GM12878 (cell line): ENCODE data around the gene DUSP16. TPM values are rescaled to one million over a fixed set of nuclear protein-coding genes. Genes with fewer than 3 reads are reported as not detected.

Experiments
- ATAC-seq: fragments of 200-7000 bp; cut with Tn5 transposase; 3 replicates; pipeline ENCODE4 v1.9.1; 2020; ENCODE audit warnings: mild to moderate bottlenecking, moderate library complexity
- BruUV-seq: library from RNA; stranded (reverse); fragments of 400-500 nt; replicated peaks from 2 replicates; lab custom pipeline; 2021; lab: Mats Ljungman, UMichigan
- CTCF ChIA-PET: fragments of 300-600 bp; sonication (Branson Sonifier 250); formaldehyde crosslinking; extraction: SDS; loops from one replicate; lab custom pipeline; 2021; ENCODE audit warnings: inconsistent platforms; lab: Yijun Ruan, JAX
- POLR2A ChIA-PET: fragments of 350-600 bp; formaldehyde crosslinking; extraction: SDS; loops from one replicate; lab custom pipeline; 2021; ENCODE audit warnings: inconsistent platforms; lab: Charles Lee
- RAD21 ChIA-PET: fragments of 300-600 bp; sonication (Branson Sonifier 250); formaldehyde crosslinking; loops from one replicate; lab custom pipeline; 2023; ENCODE audit warnings: antibody characterized with exemption; ENCODE audit not compliant: unreplicated experiment; lab: Charles Lee
- SMC1A ChIA-PET: fragments of 300-600 bp; sonication (Branson Sonifier 250); formaldehyde crosslinking; loops from one replicate; lab custom pipeline; 2023; ENCODE audit not compliant: unreplicated experiment, uncharacterized antibody; lab: Charles Lee
- DNase-seq: peaks from one replicate; pipeline ENCODE4 v3.0.0-alpha.2; 2011; ENCODE audit warnings: low read depth, low spot score
- FAIRE-seq: peaks from 3 replicates; lab custom pipeline; 2011; peaks lifted over from hg19 to GRCh38; lab: Jason Lieb, UNC
- H2AFZ ChIP-seq: 2 replicates; pipeline ENCODE4 v1.6.0; 2011; ENCODE audit warnings: low read depth, low read length, control low read depth; ENCODE audit not compliant: control insufficient read depth
- H3K27ac ChIP-seq: 2 replicates; pipeline ENCODE4 v1.5.1; 2011; ENCODE audit warnings: control low read depth; ENCODE audit not compliant: control insufficient read depth, insufficient read depth
- H3K27me3 ChIP-seq, 2 experiments: replicated peaks in 1 of 2; 2 replicates each; pipeline versions ENCODE4 v1.6.0 to v1.6.1; 2011; ENCODE audit warnings: low read length in 1 of 2; ENCODE audit not compliant: control insufficient read depth in 2 of 2, insufficient read depth in 2 of 2
- H3K36me3 ChIP-seq, 2 experiments: 2 replicates each; pipeline ENCODE4 v1.5.1; 2011; ENCODE audit warnings: low read length in 1 of 2; ENCODE audit not compliant: control insufficient read depth in 2 of 2, insufficient read depth in 2 of 2
- H3K4me1 ChIP-seq: 2 replicates; pipeline ENCODE4 v1.6.1; 2011; ENCODE audit warnings: mild to moderate bottlenecking, low read length, moderate library complexity, mixed read lengths; ENCODE audit not compliant: control insufficient read depth, insufficient read depth
- H3K4me2 ChIP-seq: 2 replicates; pipeline ENCODE4 v1.6.0; 2011; ENCODE audit warnings: control low read depth; ENCODE audit not compliant: control insufficient read depth, insufficient read depth
- H3K4me3 ChIP-seq: fragments of 200-600 bp; sonication (generic); 2 replicates; pipeline ENCODE4 v1.5.1; 2016
- H3K79me2 ChIP-seq: 2 replicates; pipeline ENCODE4 v1.6.0; 2011; ENCODE audit warnings: low read length; ENCODE audit not compliant: control insufficient read depth, insufficient read depth
- H3K9ac ChIP-seq: 2 replicates; pipeline ENCODE4 v1.8.0; 2011; ENCODE audit warnings: low read length, control low read depth, mixed read lengths; ENCODE audit not compliant: control insufficient read depth, insufficient read depth
- H3K9me3 ChIP-seq: replicated peaks from 3 replicates; pipeline ENCODE4 v1.5.1; 2011; ENCODE audit warnings: mild to moderate bottlenecking, low read length; ENCODE audit not compliant: control insufficient read depth, insufficient read depth
- H4K20me1 ChIP-seq: 2 replicates; pipeline ENCODE4 v1.6.0; 2011; ENCODE audit not compliant: control insufficient read depth, insufficient read depth
- BCL11A ChIP-seq: IDR thresholded peaks from 2 replicates; pipeline ENCODE4 v1.6.1; 2011; ENCODE audit warnings: low read depth, low read length
- CBX3 ChIP-seq: fragments of 200-600 bp; sonication (generic); IDR thresholded peaks from 2 replicates; pipeline ENCODE4 v1.6.1; 2016; ENCODE audit warnings: low read depth, borderline replicate concordance
- DPF2 ChIP-seq: fragments of 450-650 bp; IDR thresholded peaks from 2 replicates; pipeline ENCODE4 v1.6.1; 2017; ENCODE audit warnings: mild to moderate bottlenecking
- JUNB ChIP-seq: IDR thresholded peaks from 2 replicates; pipeline ENCODE4 v1.6.1; 2016; ENCODE audit warnings: antibody characterized with exemption, mild to moderate bottlenecking
- RAD21 ChIP-seq: IDR thresholded peaks from 2 replicates; pipeline ENCODE4 v1.6.1; 2011; ENCODE audit warnings: mild to moderate bottlenecking, low read depth, low read length, moderate library complexity; ENCODE audit not compliant: insufficient read depth
- YY1 ChIP-seq: IDR thresholded peaks from 2 replicates; pipeline ENCODE4 v1.6.1; 2011; ENCODE audit warnings: low read depth, mild to moderate bottlenecking, low read length
- ZNF207 ChIP-seq: fragments of 450-650 bp; IDR thresholded peaks from 2 replicates; pipeline ENCODE4 v1.6.1; 2014; ENCODE audit warnings: antibody characterized with exemption, mild to moderate bottlenecking, borderline replicate concordance
- ZNF687 ChIP-seq: fragments of 450-650 bp; IDR thresholded peaks from 2 replicates; pipeline ENCODE4 v1.6.1; 2017; ENCODE audit warnings: mild to moderate bottlenecking, moderate library complexity
- WGBS: methylation state at CpG from one replicate; pipeline ENCODE4 v1.1.6; 2016; ENCODE audit warnings: low lambda C conversion rate; ENCODE audit not compliant: insufficient replicate concordance, insufficient coverage; ENCODE audit errors: missing lambda C conversion rate; 5-methylcytosine and 5-hydroxymethylcytosine counted together
- in situ Hi-C: fragments of 300-500 bp; cut with MboI; formaldehyde crosslinking; loops from 9 replicates; pipeline ENCODE4 v1.14.3; 2018; ENCODE audit warnings: mixed read lengths
- intact Hi-C: fragments of 100-400 bp; cut with micrococcal nuclease; formaldehyde crosslinking; loops from one replicate; pipeline ENCODE4 v1.14.2; 2022; ENCODE audit not compliant: unreplicated experiment
- polyA plus RNA-seq, 11 experiments: library from polyadenylated mRNA; depleted of rRNA in 4 of 11; unstranded in 6 of 11; stranded (reverse) in 5 of 11; fragments of >200 nt; fragmentation: Nextera tagmentation in 4 of 11; fragmentation: Illumina TruSeq in 1 of 11; extraction: Ambion mirVana in 4 of 11; extraction: Trizol in 1 of 11; gene quantifications; 1 replicate in 1 of 11; 2 replicates in 10 of 11; pipeline versions ENCODE4 v1.2.1 to v1.2.3, GENCODE V29; 2011 to 2016; ENCODE audit warnings: inconsistent platforms in 2 of 11, missing spikeins in 2 of 11, low read depth in 1 of 11
- total RNA-seq, 4 experiments: library from RNA; depleted of rRNA in 3 of 4; stranded (reverse); fragments of >200 nt in 3 of 4; fragmentation: Illumina TruSeq in 1 of 4; extraction: Trizol in 1 of 4; gene quantifications; 2 replicates each; pipeline versions ENCODE4 v1.2.1 to v1.2.3, GENCODE V29; 2013 to 2021
- TF ChIP-seq, protein P1 (sequence below): fragments of 450-650 bp; formaldehyde crosslinking; IDR thresholded peaks from 2 replicates; pipeline ENCODE4 v1.4.0; 2020; ENCODE audit warnings: mild to moderate bottlenecking, moderate library complexity
- TF ChIP-seq, protein P2 (sequence below), 3 experiments: IDR thresholded peaks in 2 of 3; conservative IDR thresholded peaks in 1 of 3; 2 replicates each; pipeline ENCODE4 v1.5.1; 2011; ENCODE audit warnings: low read depth in 3 of 3, low read length in 3 of 3, mild to moderate bottlenecking in 3 of 3, control low read depth in 2 of 3, moderate library complexity in 2 of 3, inconsistent platforms in 1 of 3, mixed read lengths in 1 of 3; ENCODE audit not compliant: control insufficient read depth in 2 of 3, insufficient read depth in 1 of 3; ENCODE audit errors: extremely low read depth in 1 of 3

The DUSP16 gene
- total and polyA plus RNA-seq, 10 of the 15 experiments (the other 5 are each of a cell fraction or from before 2014, with no cell fraction given), result 3.9 to 75.3 (median 26.8) TPM

GRCh38 chr12:12482150-12482761, 80.4 kb downstream of the DUSP16 start:
- H3K4me1 ChIP-seq, result peaks cover 21% of the 10 kb centered on the region
- WGBS, result 96% methylated on average over 6 of the region's 6 CpGs
- TF ChIP-seq ZNF687 (no peak), DPF2 (no peak), YY1 (no peak), JUNB (no peak), BCL11A (no peak), CBX3 (no peak), ZNF207 (no peak), RAD21 (no peak)
- TF ChIP-seq, protein P1, sequence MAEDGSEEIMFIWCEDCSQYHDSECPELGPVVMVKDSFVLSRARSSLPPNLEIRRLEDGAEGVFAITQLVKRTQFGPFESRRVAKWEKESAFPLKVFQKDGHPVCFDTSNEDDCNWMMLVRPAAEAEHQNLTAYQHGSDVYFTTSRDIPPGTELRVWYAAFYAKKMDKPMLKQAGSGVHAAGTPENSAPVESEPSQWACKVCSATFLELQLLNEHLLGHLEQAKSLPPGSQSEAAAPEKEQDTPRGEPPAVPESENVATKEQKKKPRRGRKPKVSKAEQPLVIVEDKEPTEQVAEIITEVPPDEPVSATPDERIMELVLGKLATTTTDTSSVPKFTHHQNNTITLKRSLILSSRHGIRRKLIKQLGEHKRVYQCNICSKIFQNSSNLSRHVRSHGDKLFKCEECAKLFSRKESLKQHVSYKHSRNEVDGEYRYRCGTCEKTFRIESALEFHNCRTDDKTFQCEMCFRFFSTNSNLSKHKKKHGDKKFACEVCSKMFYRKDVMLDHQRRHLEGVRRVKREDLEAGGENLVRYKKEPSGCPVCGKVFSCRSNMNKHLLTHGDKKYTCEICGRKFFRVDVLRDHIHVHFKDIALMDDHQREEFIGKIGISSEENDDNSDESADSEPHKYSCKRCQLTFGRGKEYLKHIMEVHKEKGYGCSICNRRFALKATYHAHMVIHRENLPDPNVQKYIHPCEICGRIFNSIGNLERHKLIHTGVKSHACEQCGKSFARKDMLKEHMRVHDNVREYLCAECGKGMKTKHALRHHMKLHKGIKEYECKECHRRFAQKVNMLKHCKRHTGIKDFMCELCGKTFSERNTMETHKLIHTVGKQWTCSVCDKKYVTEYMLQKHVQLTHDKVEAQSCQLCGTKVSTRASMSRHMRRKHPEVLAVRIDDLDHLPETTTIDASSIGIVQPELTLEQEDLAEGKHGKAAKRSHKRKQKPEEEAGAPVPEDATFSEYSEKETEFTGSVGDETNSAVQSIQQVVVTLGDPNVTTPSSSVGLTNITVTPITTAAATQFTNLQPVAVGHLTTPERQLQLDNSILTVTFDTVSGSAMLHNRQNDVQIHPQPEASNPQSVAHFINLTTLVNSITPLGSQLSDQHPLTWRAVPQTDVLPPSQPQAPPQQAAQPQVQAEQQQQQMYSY (CRISPR knock-in tag), result no peak
- TF ChIP-seq, protein P2, sequence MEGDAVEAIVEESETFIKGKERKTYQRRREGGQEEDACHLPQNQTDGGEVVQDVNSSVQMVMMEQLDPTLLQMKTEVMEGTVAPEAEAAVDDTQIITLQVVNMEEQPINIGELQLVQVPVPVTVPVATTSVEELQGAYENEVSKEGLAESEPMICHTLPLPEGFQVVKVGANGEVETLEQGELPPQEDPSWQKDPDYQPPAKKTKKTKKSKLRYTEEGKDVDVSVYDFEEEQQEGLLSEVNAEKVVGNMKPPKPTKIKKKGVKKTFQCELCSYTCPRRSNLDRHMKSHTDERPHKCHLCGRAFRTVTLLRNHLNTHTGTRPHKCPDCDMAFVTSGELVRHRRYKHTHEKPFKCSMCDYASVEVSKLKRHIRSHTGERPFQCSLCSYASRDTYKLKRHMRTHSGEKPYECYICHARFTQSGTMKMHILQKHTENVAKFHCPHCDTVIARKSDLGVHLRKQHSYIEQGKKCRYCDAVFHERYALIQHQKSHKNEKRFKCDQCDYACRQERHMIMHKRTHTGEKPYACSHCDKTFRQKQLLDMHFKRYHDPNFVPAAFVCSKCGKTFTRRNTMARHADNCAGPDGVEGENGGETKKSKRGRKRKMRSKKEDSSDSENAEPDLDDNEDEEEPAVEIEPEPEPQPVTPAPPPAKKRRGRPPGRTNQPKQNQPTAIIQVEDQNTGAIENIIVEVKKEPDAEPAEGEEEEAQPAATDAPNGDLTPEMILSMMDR (IDR thresholded peaks at IDR 0.05 in 2 of 3, conservative IDR thresholded peaks at IDR 0.05 in 1 of 3; ENCODE audit: control insufficient read depth in 2 of 3, extremely low read depth in 1 of 3, insufficient read depth in 1 of 3, low read depth in 3 of 3, low read length in 3 of 3), result no peak
- TF ChIP-seq, all 136 proteins: peak for 0
- Histone ChIP-seq H2AFZ (no peak overlapping the region), H3K79me2 (peaks cover 2% of the 10 kb centered on the region), H3K9ac (no peak overlapping the region), H3K9me3 (no peaks in the 10 kb centered on the region), H3K4me2 (peak overlapping the region; percentile 49), H3K27me3 (no peaks in the 10 kb centered on the region), H3K27ac (peak overlapping the region; percentile 78), H3K4me3 (no peak overlapping the region), H4K20me1 (no peaks in the 10 kb centered on the region), H3K36me3 (peaks cover 14 to 31% of the 10 kb centered on the region in 2 experiments)
- ATAC-seq (no peak), DNase-seq (no peak), FAIRE-seq (no peak)
- ChIA-PET POLR2A (interaction anchor here (1.0 to 2.4 kb wide), 10 partner anchors 12 to 164 kb away, joined by 3 to 15 read pairs (median 4); no protein-coding TSS in a partner anchor), CTCF (interaction anchor here (0.6 to 10.6 kb wide), 10 partner anchors 7 to 215 kb away, joined by 3 to 72 read pairs (median 4); no protein-coding TSS in a partner anchor), SMC1A (interaction anchor here (0.6 to 8.3 kb wide), 25 partner anchors 8 to 215 kb away, joined by 3 to 98 read pairs (median 5); no protein-coding TSS in a partner anchor), RAD21 (interaction anchor here (0.7 to 4.5 kb wide), 15 partner anchors 8 to 254 kb away, joined by 3 to 42 read pairs (median 4); no protein-coding TSS in a partner anchor)
- intact Hi-C loops, result no loop called here
- in situ Hi-C loops, result no loop called here
- BruUV-seq, result no TSS peak
